NCI-H1092 treated with DMSO at 0.1 percent for 48 hours (cell line): Measurements from ENCODE around the gene RSBN1L.
A peak's percentile ranks its signal among the peaks of the same experiment; 100 is the strongest.

Source experiments
- DNase-seq: peaks from one replicate; lab custom pipeline; 2025; lab: John Stamatoyannopoulos, UW

The RSBN1L gene

GRCh38 chr7:77731716-77732115, 35.5 kb downstream of the RSBN1L start:
- DNase-seq, result no peak

GRCh38 chr7:77734659-77735421, 38.6 kb downstream of the RSBN1L start:
- no peak for DNase-seq

- no peak for DNase-seq
These were observed 39.2 kb downstream of the RSBN1L start for GRCh38 chr7:77735457-77735856.

GRCh38 chr7:77736991-77737390, 40.7 kb downstream of the RSBN1L start:
- no peak for DNase-seq

GRCh38 chr7:77738382-77738781, 42.1 kb downstream of the RSBN1L start:
- DNase-seq, result no peak

GRCh38 chr7:77738871-77739270, 42.6 kb downstream of the RSBN1L start:
- DNase-seq, result no peak

- no peak for DNase-seq
These were observed 44.0 kb downstream of the RSBN1L start for GRCh38 chr7:77740257-77740656.

- DNase-seq, result no peak
These were observed 47.3 kb downstream of the RSBN1L start for GRCh38 chr7:77743518-77743917.

GRCh38 chr7:77745746-77746145, 49.5 kb downstream of the RSBN1L start:
- DNase-seq, result no peak

- DNase-seq, result no peak
These were observed 50.0 kb downstream of the RSBN1L start for GRCh38 chr7:77746164-77746823.

- DNase-seq, result no peak
These were observed 50.5 kb downstream of the RSBN1L start for GRCh38 chr7:77746824-77747165.

- DNase-seq, result no peak
These were observed 50.9 kb downstream of the RSBN1L start for GRCh38 chr7:77747178-77747577.

- DNase-seq, result no peak
These were observed 51.5 kb downstream of the RSBN1L start for GRCh38 chr7:77747718-77748117.

GRCh38 chr7:77752016-77752415, 55.8 kb downstream of the RSBN1L start:
- DNase-seq, result no peak

- DNase-seq, result peak; percentile 27
These were observed 56.9 kb downstream of the RSBN1L start for GRCh38 chr7:77753173-77753572.

- DNase-seq, result no peak
These were observed 61.3 kb downstream of the RSBN1L start for GRCh38 chr7:77757589-77757988.

- DNase-seq, result peak; percentile 49
These were observed 63.1 kb downstream of the RSBN1L start for GRCh38 chr7:77759294-77759889.

- no peak for DNase-seq
These were observed 64.7 kb downstream of the RSBN1L start for GRCh38 chr7:77760809-77761453.

GRCh38 chr7:77765481-77765880, 69.2 kb downstream of the RSBN1L start:
- DNase-seq, result no peak

GRCh38 chr7:77765906-77766800, 69.9 kb downstream of the RSBN1L start:
- no peak for DNase-seq

- DNase-seq, result no peak
These were observed 70.7 kb downstream of the RSBN1L start for GRCh38 chr7:77766801-77767605.
